Measurements from ENCODE around the gene ACRV1.

GRCh38 chr11:125692887-125693286, 12.2 kb upstream of the ACRV1 start:
- TF ChIP-seq POLR2AphosphoS5 (IDR thresholded peaks at IDR 0.05; ENCODE audit: low read depth, low read length) (no peak), FOXJ3 (CRISPR knock-in tag; IDR thresholded peaks at IDR 0.05) (no peak), CTCF (IDR thresholded peaks at IDR 0.05) (no peak), EZH2phosphoT487 (IDR thresholded peaks at IDR 0.05; ENCODE audit: borderline replicate concordance, low read depth) (no peak), NRF1 (IDR thresholded peaks at IDR 0.05; ENCODE audit: low read depth, low read length) (no peak)

Measured in SK-N-SH (cell line).